Measurements from ENCODE around the gene KCNQ1. TPM values are rescaled to one million over a fixed set of nuclear protein-coding genes. Genes with fewer than 3 reads are reported as not detected.

The KCNQ1 gene
- total RNA-seq, 3 donors from 2014 or later: 15.5 to 44.7 (median 37.4) TPM

GRCh38 chr11:2893935-2894334, 449.1 kb downstream of the KCNQ1 start:
- H3K4me3 ChIP-seq: no peak overlapping the region
- no peak for TF ChIP-seq CTCF (IDR thresholded peaks at IDR 0.05)
- no peaks in the 10 kb centered on the region for H3K9me3 ChIP-seq
- no peak for ATAC-seq
- H3K36me3 ChIP-seq (ENCODE audit: low read depth): no peaks in the 10 kb centered on the region
- DNase-seq: peak in 1 of 3 donors; percentile 22
- peaks cover 11% of the 10 kb centered on the region for H3K4me1 ChIP-seq (ENCODE audit: low read depth)
- intact Hi-C loops (cut with DNase I, micrococcal nuclease): loop anchor here in 1 of 2 donors (10.0 kb wide), 1 partner anchor 469 kb away; no protein-coding TSS in a partner anchor

- DNase-seq (peak in 2 of 3 donors; percentile 23 to 56), ATAC-seq (no peak)
- no peaks in the 10 kb centered on the region for H3K36me3 ChIP-seq (ENCODE audit: low read depth)
- no peak overlapping the region for H3K4me3 ChIP-seq
- TF ChIP-seq CTCF (IDR thresholded peaks at IDR 0.05): no peak
- peaks cover 11% of the 10 kb centered on the region for H3K4me1 ChIP-seq (ENCODE audit: low read depth)
- intact Hi-C loops (cut with DNase I, micrococcal nuclease): loop anchor here in 1 of 2 donors (10.0 kb wide), 1 partner anchor 471 kb away; no protein-coding TSS in a partner anchor
- no peaks in the 10 kb centered on the region for H3K9me3 ChIP-seq
Observed at GRCh38 chr11:2896047-2896446, 451.2 kb downstream of the KCNQ1 start.

GRCh38 chr11:2897048-2897447, 452.2 kb downstream of the KCNQ1 start:
- intact Hi-C loops (cut with DNase I, micrococcal nuclease): loop anchor here in 1 of 2 donors (10.0 kb wide), 1 partner anchor 472 kb away; no protein-coding TSS in a partner anchor
- Histone ChIP-seq H3K4me3 (no peak overlapping the region), H3K4me1 (ENCODE audit: low read depth) (peaks cover 9% of the 10 kb centered on the region), H3K36me3 (ENCODE audit: low read depth) (no peaks in the 10 kb centered on the region), H3K9me3 (no peaks in the 10 kb centered on the region)
- no peak for ATAC-seq
- peak in 2 of 3 donors; percentile 23 to 39 for DNase-seq
- no peak for TF ChIP-seq CTCF (IDR thresholded peaks at IDR 0.05)

- Histone ChIP-seq H3K4me1 (ENCODE audit: low read depth) (peaks cover 9% of the 10 kb centered on the region), H3K36me3 (ENCODE audit: low read depth) (no peaks in the 10 kb centered on the region), H3K4me3 (no peak overlapping the region), H3K9me3 (no peaks in the 10 kb centered on the region)
- no peak for TF ChIP-seq CTCF (IDR thresholded peaks at IDR 0.05)
- DNase-seq: peak; percentile 57 to 85 (median 59)
- no peak for ATAC-seq
- intact Hi-C loops (cut with DNase I, micrococcal nuclease): loop anchor here in 1 of 2 donors (10.0 kb wide), 1 partner anchor 474 kb away; no protein-coding TSS in a partner anchor
Observed at GRCh38 chr11:2898366-2899079, 453.7 kb downstream of the KCNQ1 start.

Other genes starting within 250 kb of the KCNQ1 start
- gene ASCL2, start 174.4 kb upstream of the KCNQ1 start, total RNA-seq: 1 to 10 TPM; 2.6 to 8.4 (median 8.1) TPM
- 1 to 10 TPM in 2 of 3 donors, under 1 TPM in 1; 0.35 to 2.3 (median 1.9) TPM for gene C11orf21, start 143.1 kb upstream of the KCNQ1 start, total RNA-seq
- 1 to 10 TPM; 1.2 to 2.8 (median 2.6) TPM for gene TSPAN32, start 143.0 kb upstream of the KCNQ1 start, total RNA-seq
- gene CD81, start 67.7 kb upstream of the KCNQ1 start, total RNA-seq: 100 to 1,000 TPM in 2 of 3 donors, 10 to 100 TPM in 1; 98.7 to 551 (median 186) TPM
- 10 to 100 TPM; 33.9 to 58.8 (median 39.2) TPM for gene TSSC4, start 44.3 kb upstream of the KCNQ1 start, total RNA-seq
- gene TRPM5, start 494 bp upstream of the KCNQ1 start, total RNA-seq: 1 to 10 TPM; 2.2 to 3.7 (median 2.5) TPM